Mesendoderm (in vitro differentiated cells): Measurements from ENCODE around the gene ST6GAL1.

Experiments used
- DNase-seq: peaks from one replicate; pipeline ENCODE4 v3.0.0; 2013
- H2AK5ac ChIP-seq: 2 replicates; pipeline ENCODE4 v1.6.1; 2013; ENCODE audit warnings: low read length, inconsistent platforms
- H2BK120ac ChIP-seq: 2 replicates; pipeline ENCODE4 v1.6.1; 2013; ENCODE audit warnings: low read depth, mild to moderate bottlenecking, low read length, moderate library complexity, mixed read lengths
- H2BK15ac ChIP-seq: replicated peaks from 2 replicates; pipeline ENCODE4 v1.6.1; 2013; ENCODE audit warnings: low read depth, mild to moderate bottlenecking, moderate library complexity
- H2BK5ac ChIP-seq: 2 replicates; pipeline ENCODE4 v1.6.1; 2013; ENCODE audit warnings: low read length, inconsistent platforms
- H3K18ac ChIP-seq: 2 replicates; pipeline ENCODE4 v1.6.1; 2013; ENCODE audit warnings: mild to moderate bottlenecking, low read length, mixed read lengths
- H3K23ac ChIP-seq: one replicate; pipeline ENCODE4 v1.6.1; 2013; ENCODE audit warnings: low read length
- H3K27ac ChIP-seq: 2 replicates; pipeline ENCODE4 v1.5.1; 2013; ENCODE audit warnings: low read depth, mild to moderate bottlenecking, inconsistent platforms, low read length, moderate library complexity
- H3K27me3 ChIP-seq: 2 replicates; pipeline ENCODE4 v1.6.1; 2013; ENCODE audit warnings: low read length, control low read depth, mild to moderate bottlenecking, inconsistent platforms; ENCODE audit not compliant: insufficient read depth, poor library complexity
- H3K36me3 ChIP-seq: 2 replicates; pipeline ENCODE4 v1.6.1; 2013; ENCODE audit warnings: low read length, inconsistent platforms; ENCODE audit not compliant: control insufficient read depth, insufficient read depth
- H3K4ac ChIP-seq: one replicate; pipeline ENCODE4 v1.6.1; 2013; ENCODE audit warnings: low read depth, mild to moderate bottlenecking, low read length, moderate library complexity
- H3K4me1 ChIP-seq: 2 replicates; pipeline ENCODE4 v1.6.1; 2013; ENCODE audit warnings: low read depth, low read length, inconsistent platforms; ENCODE audit not compliant: control insufficient read depth
- H3K4me2 ChIP-seq: 2 replicates; pipeline ENCODE4 v1.6.1; 2013; ENCODE audit warnings: low read length
- H3K4me3 ChIP-seq: 2 replicates; pipeline ENCODE4 v1.5.1; 2013; ENCODE audit warnings: mild to moderate bottlenecking, low read length
- H3K56ac ChIP-seq: one replicate; pipeline ENCODE4 v1.6.1; 2013; ENCODE audit warnings: low read length
- H3K79me1 ChIP-seq: 2 replicates; pipeline ENCODE4 v1.6.1; 2013; ENCODE audit warnings: low read length, inconsistent platforms
- H3K79me2 ChIP-seq: 2 replicates; pipeline ENCODE4 v1.6.1; 2013; ENCODE audit warnings: mild to moderate bottlenecking, low read length; ENCODE audit not compliant: control insufficient read depth, insufficient read depth
- H3K9ac ChIP-seq: 2 replicates; pipeline ENCODE4 v1.6.1; 2013; ENCODE audit warnings: low read length, inconsistent platforms
- H4K5ac ChIP-seq: one replicate; pipeline ENCODE4 v1.6.1; 2013; ENCODE audit warnings: low read length
- H4K8ac ChIP-seq: one replicate; pipeline ENCODE4 v1.6.1; 2013; ENCODE audit warnings: low read depth, mild to moderate bottlenecking, control low read depth, low read length, moderate library complexity
- WGBS: extraction: QIAGEN DNeasy Blood & Tissue Kit; methylation state at CpG from one replicate; pipeline ENCODE4 v1.1.7; 2013; ENCODE audit warnings: low lambda C conversion rate, missing lambda C conversion rate; ENCODE audit not compliant: insufficient coverage; ENCODE audit errors: extremely low coverage; 5-methylcytosine and 5-hydroxymethylcytosine counted together

ST6GAL1 gene

GRCh38 chr3:186975726-186976125, 45.4 kb downstream of the ST6GAL1 start:
- Histone ChIP-seq H3K18ac (no peak overlapping the region), H3K36me3 (peaks cover 2% of the 10 kb centered on the region), H3K4me1 (peaks cover 7% of the 10 kb centered on the region), H3K56ac (no peak overlapping the region), H3K79me2 (no peaks in the 10 kb centered on the region), H3K27ac (no peak overlapping the region), H2AK5ac (no peak overlapping the region), H2BK5ac (no peak overlapping the region), H3K9ac (no peak overlapping the region), H3K4me3 (no peak overlapping the region), H2BK120ac (no peak overlapping the region), H3K4me2 (no peak overlapping the region), H3K27me3 (no peaks in the 10 kb centered on the region), H4K5ac (no peak overlapping the region), H3K79me1 (peaks cover 4% of the 10 kb centered on the region), H3K4ac (no peak overlapping the region), H3K23ac (no peak overlapping the region), H4K8ac (no peak overlapping the region), H2BK15ac (no peak overlapping the region)
- WGBS = no CpG with 5 or more reads among the region's 6 CpGs
- DNase-seq = no peak

GRCh38 chr3:186976837-186977750, 46.8 kb downstream of the ST6GAL1 start:
- no peak overlapping the region for H3K4me3 ChIP-seq
- no peaks in the 10 kb centered on the region for H3K79me2 ChIP-seq
- no peaks in the 10 kb centered on the region for H3K27me3 ChIP-seq
- peak; percentile 58 for DNase-seq
- no peak overlapping the region for H4K8ac ChIP-seq
- H2AK5ac ChIP-seq = no peak overlapping the region
- no peak overlapping the region for H3K4ac ChIP-seq
- H3K56ac ChIP-seq = peak overlapping the region; percentile 66
- no peak overlapping the region for H2BK15ac ChIP-seq
- peaks cover 2% of the 10 kb centered on the region for H3K36me3 ChIP-seq
- H3K9ac ChIP-seq = peak overlapping the region; percentile 26
- H4K5ac ChIP-seq = no peak overlapping the region
- peak overlapping the region; percentile 52 for H3K18ac ChIP-seq
- no peak overlapping the region for H3K27ac ChIP-seq
- WGBS = no CpG with 5 or more reads among the region's 17 CpGs
- peaks cover 4% of the 10 kb centered on the region for H3K79me1 ChIP-seq
- no peak overlapping the region for H3K4me2 ChIP-seq
- no peak overlapping the region for H2BK5ac ChIP-seq
- no peak overlapping the region for H3K23ac ChIP-seq
- H2BK120ac ChIP-seq = no peak overlapping the region
- H3K4me1 ChIP-seq = peaks cover 7% of the 10 kb centered on the region

- Histone ChIP-seq H3K27ac (no peak overlapping the region), H3K4me2 (no peak overlapping the region), H2BK15ac (no peak overlapping the region), H3K4me3 (no peak overlapping the region), H3K36me3 (peaks cover 1% of the 10 kb centered on the region), H3K56ac (no peak overlapping the region), H3K9ac (no peak overlapping the region), H2BK120ac (no peak overlapping the region), H3K23ac (no peak overlapping the region), H4K8ac (no peak overlapping the region), H3K79me2 (no peaks in the 10 kb centered on the region), H2BK5ac (no peak overlapping the region), H3K18ac (no peak overlapping the region), H2AK5ac (no peak overlapping the region), H3K27me3 (no peaks in the 10 kb centered on the region), H3K4ac (no peak overlapping the region), H4K5ac (no peak overlapping the region), H3K79me1 (peaks cover 5% of the 10 kb centered on the region), H3K4me1 (peaks cover 8% of the 10 kb centered on the region)
- no peak for DNase-seq
- whole genome bisulfite sequencing = no CpG with 5 or more reads among the region's 2 CpGs
Measured at GRCh38 chr3:186978712-186979111, 48.4 kb downstream of the ST6GAL1 start.

- Histone ChIP-seq H3K4me3 (no peak overlapping the region), H3K36me3 (peaks cover 1% of the 10 kb centered on the region), H2AK5ac (no peak overlapping the region), H3K79me1 (peaks cover 6% of the 10 kb centered on the region), H3K18ac (no peak overlapping the region), H3K4ac (no peak overlapping the region), H3K4me1 (peaks cover 10% of the 10 kb centered on the region), H3K79me2 (no peaks in the 10 kb centered on the region), H3K4me2 (no peak overlapping the region), H2BK15ac (no peak overlapping the region), H4K5ac (no peak overlapping the region), H3K56ac (no peak overlapping the region), H3K23ac (no peak overlapping the region), H3K27ac (no peak overlapping the region), H2BK5ac (no peak overlapping the region), H2BK120ac (no peak overlapping the region), H3K9ac (no peak overlapping the region), H4K8ac (no peak overlapping the region), H3K27me3 (no peaks in the 10 kb centered on the region)
- peak; percentile 88 for DNase-seq
- no CpG with 5 or more reads among the region's 3 CpGs for WGBS
Measured at GRCh38 chr3:186979852-186980251, 49.5 kb downstream of the ST6GAL1 start.

- H2BK120ac ChIP-seq = no peak overlapping the region
- H3K79me1 ChIP-seq = peaks cover 6% of the 10 kb centered on the region
- H3K4me3 ChIP-seq = no peak overlapping the region
- no peak overlapping the region for H3K9ac ChIP-seq
- no peak overlapping the region for H3K23ac ChIP-seq
- H2BK5ac ChIP-seq = no peak overlapping the region
- no peak overlapping the region for H3K56ac ChIP-seq
- no peaks in the 10 kb centered on the region for H3K79me2 ChIP-seq
- H4K8ac ChIP-seq = no peak overlapping the region
- no peak overlapping the region for H4K5ac ChIP-seq
- no peaks in the 10 kb centered on the region for H3K27me3 ChIP-seq
- H3K4me2 ChIP-seq = no peak overlapping the region
- H3K27ac ChIP-seq = no peak overlapping the region
- no peak overlapping the region for H2AK5ac ChIP-seq
- peaks cover 10% of the 10 kb centered on the region for H3K4me1 ChIP-seq
- H3K18ac ChIP-seq = no peak overlapping the region
- DNase-seq = no peak
- WGBS = no CpG with 5 or more reads among the region's 2 CpGs
- H2BK15ac ChIP-seq = no peak overlapping the region
- H3K4ac ChIP-seq = no peak overlapping the region
- peaks cover 1% of the 10 kb centered on the region for H3K36me3 ChIP-seq
Measured at GRCh38 chr3:186980989-186981388, 50.7 kb downstream of the ST6GAL1 start.
